ENCODE results near the gene ARMC9.

ARMC9 gene

GRCh38 chr2:231284296-231284695, 85.9 kb downstream of the ARMC9 start:
- ChIA-PET CTCF (no interaction called here), POLR2A (ENCODE audit: low non-redundant PET) (no interaction called here)
- DNase-seq (ENCODE audit: low spot score) = no peak
- H3K27ac ChIP-seq = no peak overlapping the region
- TF ChIP-seq CTCF (conservative IDR thresholded peaks at IDR 0.05; ENCODE audit: low read depth) = no peak

GRCh38 chr2:231286964-231287363, 88.5 kb downstream of the ARMC9 start:
- POLR2A ChIA-PET (ENCODE audit: low non-redundant PET) = no interaction called here

GRCh38 chr2:231287696-231288095, 89.3 kb downstream of the ARMC9 start:
- DNase-seq (ENCODE audit: low spot score) = peak; percentile 82
- ChIA-PET CTCF (no interaction called here), POLR2A (ENCODE audit: low non-redundant PET) (no interaction called here)
- H3K27ac ChIP-seq = peak overlapping the region; percentile 57
- TF ChIP-seq CTCF (conservative IDR thresholded peaks at IDR 0.05; ENCODE audit: low read depth) = no peak

More at GRCh38 chr2:231286964-231287363, 88.5 kb downstream of the ARMC9 start:
- peak overlapping the region; percentile 57 for H3K27ac ChIP-seq
- no peak for TF ChIP-seq CTCF (conservative IDR thresholded peaks at IDR 0.05; ENCODE audit: low read depth)
- DNase-seq (ENCODE audit: low spot score) = no peak
- CTCF ChIA-PET = no interaction called here

GRCh38 chr2:231288590-231288989, 90.2 kb downstream of the ARMC9 start:
- no peak for TF ChIP-seq CTCF (conservative IDR thresholded peaks at IDR 0.05; ENCODE audit: low read depth)
- DNase-seq (ENCODE audit: low spot score) = no peak
- no peak overlapping the region for H3K27ac ChIP-seq
- POLR2A ChIA-PET (ENCODE audit: low non-redundant PET) = no interaction called here
- CTCF ChIA-PET = interaction anchor here (0.6 kb wide), 1 partner anchor 229 kb away, joined by 3 read pairs; no protein-coding TSS in a partner anchor

GRCh38 chr2:231290321-231291015, 92.0 kb downstream of the ARMC9 start:
- ChIA-PET CTCF (interaction anchor here (0.7 kb wide), 1 partner anchor 9 kb away, joined by 6 read pairs; no protein-coding TSS in a partner anchor), POLR2A (ENCODE audit: low non-redundant PET) (no interaction called here)
- no peak overlapping the region for H3K27ac ChIP-seq
- TF ChIP-seq CTCF (conservative IDR thresholded peaks at IDR 0.05; ENCODE audit: low read depth) = no peak
- no peak for DNase-seq (ENCODE audit: low spot score)

GRCh38 chr2:231292472-231293134, 94.2 kb downstream of the ARMC9 start:
- CTCF ChIA-PET = interaction anchor here (0.6 to 0.9 kb wide), 2 partner anchors 120 to 1046 kb away, joined by 3 read pairs; no protein-coding TSS in a partner anchor
- no peak for TF ChIP-seq CTCF (conservative IDR thresholded peaks at IDR 0.05; ENCODE audit: low read depth)
- DNase-seq (ENCODE audit: low spot score) = no peak
- POLR2A ChIA-PET (ENCODE audit: low non-redundant PET) = no interaction called here
- H3K27ac ChIP-seq = no peak overlapping the region

Measured in RWPE1 (cell line).